HUES48 (cell line): ENCODE measurements around the gene ASPRV1.
"Not testable (repeated sequence)": the region's sequence is repeated elsewhere in the genome, so short reads cannot be mapped to it uniquely, and the experiment has no call there.

Experiments used
- H3K27ac ChIP-seq: one replicate; pipeline ENCODE4 v1.7.0; 2013; ENCODE audit warnings: low read depth, low read length, inconsistent platforms
- H3K27me3 ChIP-seq: 2 replicates; pipeline ENCODE4 v1.6.1; 2013; ENCODE audit warnings: mild to moderate bottlenecking, low read length; ENCODE audit not compliant: control insufficient read depth, insufficient read depth
- H3K36me3 ChIP-seq: 2 replicates; pipeline ENCODE4 v1.6.1; 2013; ENCODE audit warnings: low read length; ENCODE audit not compliant: control insufficient read depth, insufficient read depth
- H3K4me1 ChIP-seq: 2 replicates; pipeline ENCODE4 v1.6.1; 2013; ENCODE audit warnings: mild to moderate bottlenecking, low read length; ENCODE audit not compliant: control insufficient read depth, insufficient read depth
- H3K4me3 ChIP-seq: 2 replicates; pipeline ENCODE4 v1.5.1; 2013; ENCODE audit warnings: mild to moderate bottlenecking, low read depth, low read length
- H3K9ac ChIP-seq: 2 replicates; pipeline ENCODE4 v1.6.1; 2013; ENCODE audit warnings: mild to moderate bottlenecking, low read depth, low read length, moderate library complexity
- H3K9me3 ChIP-seq: 2 replicates; pipeline ENCODE4 v1.6.1; 2013; ENCODE audit warnings: low read length; ENCODE audit not compliant: control insufficient read depth, insufficient read depth

ASPRV1 gene

GRCh38 chr2:70000529-70000928 lies 39.1 kb upstream of the ASPRV1 start:
- not testable (repeated sequence) for H3K36me3 ChIP-seq, H3K27me3 ChIP-seq, H3K9ac ChIP-seq, H3K9me3 ChIP-seq, H3K27ac ChIP-seq, H3K4me3 ChIP-seq
- peaks cover 16% of the 10 kb centered on the region; the same call in 1 of the 2 replicates for H3K4me1 ChIP-seq

- Histone ChIP-seq H3K4me1 (peaks cover 13% of the 10 kb centered on the region; the same call in 1 of the 2 replicates), H3K27me3 (no peaks in the 10 kb centered on the region), H3K36me3 (no peaks in the 10 kb centered on the region; the same call in 1 of the 2 replicates), H3K9ac (no peak overlapping the region), H3K9me3 (no peaks in the 10 kb centered on the region), H3K4me3 (no peak overlapping the region), H3K27ac (peak overlapping the region; percentile 33)
These were observed 37.3 kb upstream of the ASPRV1 start for GRCh38 chr2:69998761-69999160.

- Histone ChIP-seq H3K9ac (no peak overlapping the region), H3K4me1 (peaks cover 9% of the 10 kb centered on the region; the same call in 1 of the 2 replicates)
These were observed 35.8 kb upstream of the ASPRV1 start for GRCh38 chr2:69997015-69997830.

GRCh38 chr2:69995511-69995910 lies 34.1 kb upstream of the ASPRV1 start:
- H3K4me1 ChIP-seq, result peaks cover 9% of the 10 kb centered on the region; the same call in 1 of the 2 replicates
- H3K27ac ChIP-seq, result no peak overlapping the region
- H3K36me3 ChIP-seq, result no peaks in the 10 kb centered on the region; the same call in 1 of the 2 replicates

More at GRCh38 chr2:69997015-69997830, 35.8 kb upstream of the ASPRV1 start:
- Histone ChIP-seq H3K9me3 (no peaks in the 10 kb centered on the region), H3K36me3 (no peaks in the 10 kb centered on the region; the same call in 1 of the 2 replicates), H3K27me3 (no peaks in the 10 kb centered on the region), H3K27ac (no peak overlapping the region), H3K4me3 (no peak overlapping the region)

GRCh38 chr2:69994166-69994565 lies 32.7 kb upstream of the ASPRV1 start:
- H3K27ac ChIP-seq, result no peak overlapping the region
- H3K9ac ChIP-seq, result no peak overlapping the region
- no peak overlapping the region for H3K4me3 ChIP-seq
- no peaks in the 10 kb centered on the region; the same call in 1 of the 2 replicates for H3K36me3 ChIP-seq
- no peaks in the 10 kb centered on the region for H3K27me3 ChIP-seq
- H3K4me1 ChIP-seq, result peaks cover 4% of the 10 kb centered on the region; the same call in 1 of the 2 replicates
- no peaks in the 10 kb centered on the region for H3K9me3 ChIP-seq

More at GRCh38 chr2:69995511-69995910, 34.1 kb upstream of the ASPRV1 start:
- Histone ChIP-seq H3K9ac (no peak overlapping the region), H3K4me3 (no peak overlapping the region), H3K9me3 (no peaks in the 10 kb centered on the region), H3K27me3 (no peaks in the 10 kb centered on the region)

- no peaks in the 10 kb centered on the region for H3K27me3 ChIP-seq
- no peak overlapping the region for H3K4me3 ChIP-seq
- no peaks in the 10 kb centered on the region; the same call in 1 of the 2 replicates for H3K36me3 ChIP-seq
- H3K9me3 ChIP-seq, result no peaks in the 10 kb centered on the region
- H3K9ac ChIP-seq, result no peak overlapping the region
- peaks cover 4% of the 10 kb centered on the region; the same call in 1 of the 2 replicates for H3K4me1 ChIP-seq
- no peak overlapping the region for H3K27ac ChIP-seq
These were observed 32.3 kb upstream of the ASPRV1 start for GRCh38 chr2:69993708-69994107.

GRCh38 chr2:69993048-69993565 lies 31.7 kb upstream of the ASPRV1 start:
- Histone ChIP-seq H3K4me3 (no peak overlapping the region), H3K27ac (no peak overlapping the region), H3K27me3 (no peaks in the 10 kb centered on the region), H3K36me3 (no peaks in the 10 kb centered on the region; the same call in 1 of the 2 replicates), H3K9ac (no peak overlapping the region), H3K9me3 (no peaks in the 10 kb centered on the region), H3K4me1 (peaks cover 4% of the 10 kb centered on the region; the same call in 1 of the 2 replicates)

GRCh38 chr2:69992310-69993047 lies 31.0 kb upstream of the ASPRV1 start:
- Histone ChIP-seq H3K4me1 (peaks cover 3% of the 10 kb centered on the region; the same call in 1 of the 2 replicates), H3K36me3 (no peaks in the 10 kb centered on the region; the same call in 1 of the 2 replicates), H3K9me3 (no peaks in the 10 kb centered on the region), H3K27me3 (no peaks in the 10 kb centered on the region), H3K27ac (no peak overlapping the region), H3K9ac (no peak overlapping the region), H3K4me3 (no peak overlapping the region)

GRCh38 chr2:69989441-69990105 lies 28.1 kb upstream of the ASPRV1 start:
- Histone ChIP-seq H3K36me3 (no peaks in the 10 kb centered on the region; the same call in 1 of the 2 replicates), H3K9ac (no peak overlapping the region), H3K27me3 (no peaks in the 10 kb centered on the region), H3K4me1 (no peaks in the 10 kb centered on the region), H3K4me3 (no peak overlapping the region), H3K9me3 (no peaks in the 10 kb centered on the region), H3K27ac (no peak overlapping the region)

- no peak overlapping the region for H3K27ac ChIP-seq
- no peaks in the 10 kb centered on the region; the same call in 1 of the 2 replicates for H3K36me3 ChIP-seq
- no peaks in the 10 kb centered on the region for H3K27me3 ChIP-seq
- no peak overlapping the region for H3K4me3 ChIP-seq
- H3K9me3 ChIP-seq, result no peaks in the 10 kb centered on the region
- no peaks in the 10 kb centered on the region for H3K4me1 ChIP-seq
- H3K9ac ChIP-seq, result no peak overlapping the region
These were observed 27.6 kb upstream of the ASPRV1 start for GRCh38 chr2:69989009-69989408.
